Inferior parietal cortex (tissue), 1 donor: ENCODE data around the gene SLC7A6OS.

Experiments
- DNase-seq: peaks from one replicate; pipeline ENCODE4 v3.0.0-alpha.2; 2016; ENCODE audit errors: extremely low spot score

The SLC7A6OS gene

DNA sequence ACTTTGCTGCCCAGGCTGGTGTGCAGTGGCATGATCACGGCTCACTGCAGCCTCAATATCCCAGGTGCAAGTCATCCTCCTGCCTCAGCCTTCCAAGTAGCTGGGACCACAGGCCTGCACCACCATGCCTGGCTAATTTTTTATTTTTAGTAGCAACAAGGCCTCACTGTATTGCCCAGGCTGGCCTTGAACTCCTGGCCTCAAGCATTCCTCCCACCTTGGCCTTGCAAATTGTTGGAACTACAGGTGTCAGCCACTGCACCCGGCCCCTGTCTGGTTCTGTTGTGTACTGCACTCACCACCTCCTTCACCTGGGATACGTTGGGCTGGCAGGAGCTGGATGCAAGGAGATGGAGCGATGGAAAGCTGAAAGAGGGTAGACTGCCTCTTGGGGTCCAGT is 57.0 kb downstream of the SLC7A6OS start:
- DNase-seq: no peak

DNA sequence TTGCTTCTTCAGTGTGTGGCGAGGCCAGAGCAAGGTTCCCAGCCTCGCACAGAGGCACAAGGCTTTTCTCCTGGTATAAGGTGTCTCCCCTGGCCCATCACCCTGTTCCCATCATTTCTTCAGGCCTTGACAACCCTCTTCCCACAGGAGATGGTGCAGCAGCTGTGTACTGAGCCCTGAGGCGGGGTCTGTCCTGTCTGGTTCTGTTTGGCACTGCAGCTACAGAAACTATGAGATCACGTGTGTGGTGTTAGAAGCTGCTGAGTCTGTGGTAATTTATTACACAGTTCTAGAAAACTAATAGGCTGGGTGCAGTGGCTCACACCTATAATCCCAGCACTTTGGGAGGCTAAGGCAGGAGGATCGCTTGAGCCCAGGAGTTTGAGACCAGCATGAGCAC is 58.4 kb downstream of the SLC7A6OS start:
- DNase-seq: no peak

DNA sequence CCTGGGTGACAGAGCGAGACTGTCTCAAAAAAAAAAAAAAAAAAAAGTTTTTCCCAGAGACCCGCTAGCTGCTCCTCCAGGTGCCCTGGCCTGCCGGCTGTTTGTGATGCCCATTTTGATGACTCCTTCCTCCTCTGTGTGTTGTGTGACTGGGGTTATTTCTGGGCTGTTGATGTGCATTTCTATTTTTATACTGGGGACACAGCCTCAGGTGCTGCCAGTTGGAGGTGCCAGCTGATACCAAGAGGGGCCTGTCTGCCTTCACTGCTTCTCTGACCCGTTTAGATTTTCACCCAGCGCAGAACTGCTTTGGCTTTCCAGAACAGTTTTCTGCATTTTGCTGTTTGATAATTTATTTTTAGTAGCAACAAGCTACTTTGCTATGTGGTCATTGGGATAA is 58.9 kb downstream of the SLC7A6OS start:
- DNase-seq: no peak

DNA sequence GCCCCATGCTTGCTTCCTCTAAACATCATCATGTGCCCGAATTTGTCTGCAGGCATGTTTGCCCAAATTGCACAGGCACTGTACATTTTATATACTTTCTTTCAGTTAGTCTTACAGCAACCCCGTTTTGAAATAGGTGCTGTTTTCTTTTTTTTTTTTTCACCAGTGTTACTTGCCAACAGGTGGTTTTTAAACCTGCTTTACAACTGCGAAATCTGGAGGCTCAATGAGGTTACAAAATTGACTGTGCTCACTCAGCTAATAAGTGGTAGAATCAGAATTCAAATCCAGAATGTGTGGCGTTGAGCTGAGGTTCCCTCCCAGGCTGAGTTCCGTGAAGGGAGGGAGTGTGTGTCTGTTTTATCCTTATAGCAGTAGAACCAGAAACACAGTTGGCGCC is 59.8 kb downstream of the SLC7A6OS start:
- no peak for DNase-seq

DNA sequence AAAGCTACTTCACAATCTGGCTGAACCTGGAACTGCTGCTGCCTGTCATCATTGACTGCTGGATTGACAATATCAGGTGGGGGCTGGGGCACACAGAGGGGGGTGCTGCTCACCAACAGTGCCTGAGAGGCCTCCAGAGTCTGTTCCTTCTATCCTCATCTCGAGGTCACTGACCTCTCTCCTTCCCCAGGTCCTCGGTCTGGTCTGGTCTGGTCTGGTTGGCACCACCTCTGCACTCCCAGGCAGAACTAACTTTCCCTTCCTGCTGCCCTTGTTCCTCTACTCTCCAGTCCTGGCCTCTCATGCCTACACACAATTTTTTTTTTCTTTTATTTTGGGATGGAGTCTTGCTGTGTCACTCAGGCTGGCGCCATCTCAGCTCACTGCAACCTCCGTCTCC is 61.4 kb downstream of the SLC7A6OS start:
- no peak for DNase-seq
